Measurements from ENCODE around the gene SLC7A5.
"Not testable (repeated sequence)": the region's sequence is repeated elsewhere in the genome, so short reads cannot be mapped to it uniquely, and the experiment has no call there.

GRCh38 chr16:87865902-87866555, 3.3 kb downstream of the SLC7A5 start:
- TF ChIP-seq POLR2A, POLR2AphosphoS5 (IDR thresholded peaks at IDR 0.05; ENCODE audit: low read depth, low read length): not testable (repeated sequence)

All from GM12892 (cell line).